Choroid plexus epithelial cell (primary cell): Measurements from ENCODE around the gene TEC.

Experiments
- DNase-seq: peaks from one replicate; pipeline ENCODE4 v3.0.0-alpha.2; 2010; ENCODE audit warnings: low read depth
- H3K4me3 ChIP-seq: 2 replicates; pipeline ENCODE4 v1.5.1; 2011; ENCODE audit warnings: low read depth, mild to moderate bottlenecking, control low read depth, low read length, moderate library complexity
- CTCF ChIP-seq: conservative IDR thresholded peaks from 2 replicates; pipeline ENCODE4 v1.5.1; 2011; ENCODE audit warnings: low read depth, mild to moderate bottlenecking, control low read depth, inconsistent platforms, low read length, moderate library complexity

Gene TEC

DNA sequence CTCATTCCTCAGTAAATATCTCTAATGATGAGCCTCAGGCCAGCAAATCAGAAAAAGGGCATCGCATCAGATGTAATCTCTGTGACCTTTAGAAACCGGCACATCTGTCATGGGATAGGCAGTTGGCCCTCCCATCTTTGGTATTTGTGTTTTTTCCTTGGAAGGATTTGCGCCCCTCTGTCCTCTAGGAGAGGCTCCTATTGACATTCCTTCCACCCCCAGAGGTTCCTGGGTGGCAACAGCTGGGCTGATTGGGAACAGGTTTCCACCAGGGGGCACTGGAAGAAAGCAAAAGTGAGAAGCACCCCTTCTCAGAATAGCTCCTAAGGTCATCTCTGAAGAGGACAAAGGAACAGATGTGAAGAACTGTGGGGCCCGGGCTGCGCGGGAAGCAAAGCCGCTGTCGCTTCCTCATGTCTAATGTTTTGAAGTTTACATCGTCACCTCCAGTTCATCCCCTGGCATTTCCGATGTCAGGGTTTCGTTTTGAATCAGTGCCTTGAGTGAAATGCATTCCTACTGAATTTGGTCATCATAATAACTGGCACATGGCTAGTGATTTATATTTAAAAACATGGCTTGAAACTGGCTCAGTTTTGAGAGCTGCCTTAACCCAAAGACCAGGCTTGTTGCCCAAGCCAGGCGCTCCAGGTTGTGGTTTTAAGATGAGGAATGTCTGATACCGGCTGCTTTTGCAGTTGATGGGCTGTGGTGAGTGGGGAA is 141.8 kb downstream of the TEC start:
- peak; percentile 77 for TF ChIP-seq CTCF
- DNase-seq = peak; percentile 94
- H3K4me3 ChIP-seq = peak overlapping the region; percentile 15

DNA sequence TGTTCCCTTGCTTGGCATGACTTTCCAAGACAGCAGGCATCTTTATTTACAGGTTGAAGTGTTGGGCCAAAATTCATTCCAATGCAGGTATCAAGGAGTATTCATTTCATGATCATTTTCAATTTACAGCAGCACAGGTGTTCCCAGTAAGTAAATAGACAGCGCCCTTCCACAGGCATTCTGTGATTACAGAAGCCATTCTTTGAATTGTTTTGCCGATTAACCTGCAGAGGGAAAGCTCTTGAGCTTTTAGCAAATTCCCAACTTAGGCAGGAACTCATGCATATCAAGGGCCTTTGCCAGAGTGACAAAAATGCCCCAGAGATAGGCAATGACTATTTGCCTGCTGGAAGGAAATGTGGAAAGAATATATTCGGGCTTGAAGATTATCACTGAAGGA is 142.4 kb downstream of the TEC start:
- no peak for DNase-seq
- H3K4me3 ChIP-seq = no peak overlapping the region
- no peak for TF ChIP-seq CTCF

- no peak overlapping the region for H3K4me3 ChIP-seq
- no peak for TF ChIP-seq CTCF
- DNase-seq = no peak
Measured at GRCh38 chr4:48126621-48127020, 143.0 kb downstream of the TEC start.

- no peak for DNase-seq
- TF ChIP-seq CTCF = no peak
- no peak overlapping the region for H3K4me3 ChIP-seq
Measured at GRCh38 chr4:48124870-48125269, 144.8 kb downstream of the TEC start.

DNA sequence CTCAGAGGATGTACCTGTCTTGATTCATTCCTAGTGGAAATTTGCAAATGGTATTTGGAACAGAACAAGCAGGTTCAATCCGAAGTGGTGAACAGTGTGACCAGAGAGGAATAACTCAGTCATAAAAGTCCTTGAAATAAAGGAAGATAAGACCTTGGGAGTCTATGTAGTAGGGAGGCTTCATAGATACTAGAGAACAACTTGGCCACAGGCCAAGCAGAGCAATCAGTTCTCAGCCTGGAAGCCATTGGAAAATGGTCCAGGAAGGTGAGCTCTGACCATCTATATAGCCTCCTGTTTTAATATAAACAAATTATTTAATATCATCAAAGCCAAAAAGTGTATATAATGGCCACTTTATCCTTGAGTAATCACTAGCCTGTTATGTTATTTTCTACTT is 146.9 kb downstream of the TEC start:
- DNase-seq = no peak
- no peak overlapping the region for H3K4me3 ChIP-seq
- TF ChIP-seq CTCF = no peak

- H3K4me3 ChIP-seq = no peak overlapping the region
- TF ChIP-seq CTCF = no peak
- DNase-seq = no peak
Measured at GRCh38 chr4:48121180-48121579, 148.5 kb downstream of the TEC start.

DNA sequence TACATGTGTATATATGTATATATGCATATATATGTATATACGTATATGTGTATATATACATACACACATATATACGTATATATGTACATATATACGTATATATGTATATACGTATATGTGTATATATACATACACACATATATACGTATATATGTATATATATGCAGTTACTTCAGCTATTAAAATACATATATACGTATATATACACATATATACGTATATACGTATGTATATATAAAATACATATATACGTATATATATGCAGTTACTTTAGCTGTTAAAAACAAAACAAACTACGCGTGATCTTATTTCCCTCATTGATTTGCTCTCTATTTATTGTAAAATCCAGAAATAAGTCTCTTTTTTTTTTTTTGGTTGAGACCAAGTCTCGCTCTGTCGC is 149.5 kb downstream of the TEC start:
- no peak for TF ChIP-seq CTCF
- no peak overlapping the region for H3K4me3 ChIP-seq
- no peak for DNase-seq
